A549 (cell line): ENCODE data around the gene CACNA1D.

Source experiments
- ATOH8 ChIP-seq: fragments of 250-450 bp; sonication (Bioruptor Pico); IDR thresholded peaks from 2 replicates; pipeline ENCODE4 v1.5.0; 2020; ENCODE audit warnings: low read depth, mild to moderate bottlenecking, moderate library complexity
- CTCF ChIP-seq: fragments of >200 bp; sonication (Bioruptor Twin); formaldehyde crosslinking; IDR thresholded peaks from 3 replicates; pipeline ENCODE4 v1.5.1; 2016
- MYC ChIP-seq: IDR thresholded peaks from 2 replicates; pipeline ENCODE4 v1.6.1; 2012; ENCODE audit warnings: mild to moderate bottlenecking, inconsistent platforms, low read length, improper control_type of control experiment, borderline replicate concordance
- POLR2A ChIP-seq: IDR thresholded peaks from 2 replicates; pipeline ENCODE4 v1.6.1; 2012; ENCODE audit warnings: mild to moderate bottlenecking, low read length
- POLR2AphosphoS2 ChIP-seq: conservative IDR thresholded peaks from 2 replicates; pipeline ENCODE4 v1.6.1; 2012; ENCODE audit warnings: low read length, improper control_type of control experiment, inconsistent platforms

GRCh38 chr3:53803124-53803815, 308.9 kb downstream of the CACNA1D start:
- no peak for TF ChIP-seq POLR2A
- TF ChIP-seq ATOH8, result no peak
- no peak for TF ChIP-seq CTCF
- no peak for TF ChIP-seq POLR2AphosphoS2
- no peak for TF ChIP-seq MYC
